GM19463 (cell line): ENCODE data around the gene FBXO40.

Source experiments
- ATAC-seq: cut with Tn5 transposase; IDR thresholded peaks from one replicate; pipeline ENCODE4 v1.9.1; 2021; ENCODE audit warnings: mild to moderate bottlenecking, moderate library complexity; ENCODE audit not compliant: unreplicated experiment

FBXO40 gene

GRCh38 chr3:121606106-121606505 is 12.9 kb downstream of the FBXO40 start:
- ATAC-seq: no peak

- no peak for ATAC-seq
Measured at GRCh38 chr3:121619691-121620090, 26.5 kb downstream of the FBXO40 start.

- ATAC-seq: no peak
Measured at GRCh38 chr3:121621491-121621890, 28.3 kb downstream of the FBXO40 start.

GRCh38 chr3:121624147-121624899 is 31.1 kb downstream of the FBXO40 start:
- ATAC-seq: no peak

- ATAC-seq: no peak
Measured at GRCh38 chr3:121626495-121626894, 33.3 kb downstream of the FBXO40 start.

GRCh38 chr3:121627211-121627610 is 34.0 kb downstream of the FBXO40 start:
- no peak for ATAC-seq

GRCh38 chr3:121627622-121628021 is 34.4 kb downstream of the FBXO40 start:
- ATAC-seq: no peak

- ATAC-seq: no peak
Measured at GRCh38 chr3:121629601-121630000, 36.4 kb downstream of the FBXO40 start.

- no peak for ATAC-seq
Measured at GRCh38 chr3:121630355-121630754, 37.2 kb downstream of the FBXO40 start.

- ATAC-seq: peak; percentile 58
Measured at GRCh38 chr3:121637922-121638321, 44.7 kb downstream of the FBXO40 start.

GRCh38 chr3:121641127-121641526 is 47.9 kb downstream of the FBXO40 start:
- no peak for ATAC-seq

GRCh38 chr3:121642601-121643314 is 49.6 kb downstream of the FBXO40 start:
- no peak for ATAC-seq

- no peak for ATAC-seq
Measured at GRCh38 chr3:121645054-121645453, 51.9 kb downstream of the FBXO40 start.

- no peak for ATAC-seq
Measured at GRCh38 chr3:121648219-121648958, 55.2 kb downstream of the FBXO40 start.

GRCh38 chr3:121649645-121650044 is 56.5 kb downstream of the FBXO40 start:
- ATAC-seq: no peak

- no peak for ATAC-seq
Measured at GRCh38 chr3:121651684-121652083, 58.5 kb downstream of the FBXO40 start.

- peak; percentile 87 for ATAC-seq
Measured at GRCh38 chr3:121654493-121655385, 61.6 kb downstream of the FBXO40 start.

- no peak for ATAC-seq
Measured at GRCh38 chr3:121658716-121659435, 65.7 kb downstream of the FBXO40 start.

- ATAC-seq: no peak
Measured at GRCh38 chr3:121659586-121659985, 66.4 kb downstream of the FBXO40 start.
